Activated B cell treated with CpG ODN at 0.5 μM for 24 hours (primary cell): ENCODE results near the gene FAM177B. TPM values are rescaled to one million over a fixed set of nuclear protein-coding genes. Genes with fewer than 3 reads are reported as not detected.

Experiments
- ATAC-seq: fragments of 200-7000 bp; cut with Tn5 transposase; one replicate; pipeline ENCODE4 v1.10.0; 2021; ENCODE audit warnings: low read depth, mild to moderate bottlenecking, moderate library complexity
- CTCF ChIA-PET: fragments of 350-600 bp; sonication (Branson Sonifier 250); formaldehyde crosslinking; loops from one replicate; lab custom pipeline; 2021; ENCODE audit warnings: antibody characterized with exemption; lab: Charles Lee
- POLR2A ChIA-PET: fragments of 350-600 bp; sonication (Branson Sonifier 250); formaldehyde crosslinking; loops from one replicate; lab custom pipeline; 2021; ENCODE audit warnings: antibody characterized with exemption; lab: Charles Lee
- DNase-seq: peaks from one replicate; pipeline ENCODE4 v3.0.0; 2022
- H3K27ac Mint-ChIP-seq: one replicate; pipeline ENCODE4 v1.8.0; 2020; ENCODE audit warnings: mixed read lengths
- H3K27me3 Mint-ChIP-seq: one replicate; pipeline ENCODE4 v1.8.0; 2021; ENCODE audit warnings: mixed read lengths
- H3K36me3 Mint-ChIP-seq: one replicate; pipeline ENCODE4 v1.8.0; 2021; ENCODE audit warnings: low read depth, mixed read lengths
- H3K4me1 Mint-ChIP-seq: one replicate; pipeline ENCODE4 v1.8.0; 2021; ENCODE audit warnings: mixed read lengths
- H3K4me3 Mint-ChIP-seq: one replicate; pipeline ENCODE4 v1.8.0; 2020; ENCODE audit warnings: mild to moderate bottlenecking, mixed read lengths
- H3K9me3 Mint-ChIP-seq: one replicate; pipeline ENCODE4 v1.8.0; 2020; ENCODE audit warnings: mixed read lengths
- CTCF ChIP-seq: fragments of 200-600 bp; IDR thresholded peaks from one replicate; pipeline ENCODE4 v1.8.0; 2022; ENCODE audit warnings: antibody characterized with exemption, mild to moderate bottlenecking
- intact Hi-C: fragments of 100-400 bp; cut with micrococcal nuclease; formaldehyde crosslinking; loops from one replicate; pipeline ENCODE4 v1.15.1; 2024
- total RNA-seq: library from RNA; stranded (reverse); gene quantifications from 2 replicates; pipeline ENCODE4 v1.2.3, GENCODE V29; 2022

Gene FAM177B
- total RNA-seq, 1 donor from 2014 or later, result 3.5 TPM

- DNase-seq (no peak), ATAC-seq (no peak)
- CTCF ChIA-PET, result no interaction called here
- no peaks in the 10 kb centered on the region for H3K27me3 Mint-ChIP-seq
- H3K9me3 Mint-ChIP-seq, result peaks cover 8% of the 10 kb centered on the region
- no peak overlapping the region for H3K4me3 Mint-ChIP-seq
- TF ChIP-seq CTCF, result no peak
- H3K36me3 Mint-ChIP-seq, result peaks cover 13% of the 10 kb centered on the region
- intact Hi-C loops, result no loop called here
- H3K27ac Mint-ChIP-seq, result peak overlapping the region; percentile 59
- peaks cover 55% of the 10 kb centered on the region for H3K4me1 Mint-ChIP-seq
- POLR2A ChIA-PET, result no interaction called here
Measured at GRCh38 chr1:222769181-222769580, 32.2 kb downstream of the FAM177B start.

- ATAC-seq (no peak), DNase-seq (no peak)
- no peak for TF ChIP-seq CTCF
- peak overlapping the region; percentile 0 for H3K4me3 Mint-ChIP-seq
- peak overlapping the region; percentile 41 for H3K27ac Mint-ChIP-seq
- peaks cover 62% of the 10 kb centered on the region for H3K4me1 Mint-ChIP-seq
- POLR2A ChIA-PET, result no interaction called here
- intact Hi-C loops, result no loop called here
- no peaks in the 10 kb centered on the region for H3K27me3 Mint-ChIP-seq
- CTCF ChIA-PET, result interaction anchor here (0.9 kb wide), 1 partner anchor 31 kb away, joined by 3 read pairs; no protein-coding TSS in a partner anchor
- H3K36me3 Mint-ChIP-seq, result peaks cover 13% of the 10 kb centered on the region
- H3K9me3 Mint-ChIP-seq, result peaks cover 15% of the 10 kb centered on the region
Measured at GRCh38 chr1:222769971-222770620, 33.1 kb downstream of the FAM177B start.

- CTCF ChIA-PET, result interaction anchor here (0.9 kb wide), 1 partner anchor 36 kb away, joined by 6 read pairs; the partner anchor contains the start of gene FAM177B
- no peak for TF ChIP-seq CTCF
- POLR2A ChIA-PET, result interaction anchor here (0.6 to 2.3 kb wide), 11 partner anchors 15 to 1339 kb away, joined by 3 to 19 read pairs (median 4); partner anchors contain the start of genes AIDA and BROX
- DNase-seq (peak; percentile 33), ATAC-seq (peak; percentile 66)
- peaks cover 14% of the 10 kb centered on the region for H3K9me3 Mint-ChIP-seq
- peak overlapping the region; percentile 89 for H3K27ac Mint-ChIP-seq
- peaks cover 49% of the 10 kb centered on the region for H3K4me1 Mint-ChIP-seq
- peak overlapping the region; percentile 57 for H3K4me3 Mint-ChIP-seq
- peaks cover 11% of the 10 kb centered on the region for H3K36me3 Mint-ChIP-seq
- intact Hi-C loops, result loop anchor here (1.0 to 2.0 kb wide), 6 partner anchors 23 to 60 kb away; no protein-coding TSS in a partner anchor
- H3K27me3 Mint-ChIP-seq, result no peaks in the 10 kb centered on the region
Measured at GRCh38 chr1:222772996-222773379, 36.0 kb downstream of the FAM177B start.

GRCh38 chr1:222777463-222777862 is 40.5 kb downstream of the FAM177B start:
- Mint-ChIP-seq H3K9me3 (peaks cover 6% of the 10 kb centered on the region), H3K36me3 (no peaks in the 10 kb centered on the region), H3K4me1 (peaks cover 20% of the 10 kb centered on the region), H3K27me3 (no peaks in the 10 kb centered on the region), H3K4me3 (no peak overlapping the region), H3K27ac (no peak overlapping the region)
- DNase-seq (no peak), ATAC-seq (no peak)
- TF ChIP-seq CTCF, result no peak
- POLR2A ChIA-PET, result interaction anchor here (0.7 kb wide), 1 partner anchor 40 kb away, joined by 3 read pairs; no protein-coding TSS in a partner anchor
- CTCF ChIA-PET, result interaction anchor here (0.9 kb wide), 1 partner anchor 322 kb away, joined by 3 read pairs; no protein-coding TSS in a partner anchor
- intact Hi-C loops, result no loop called here

GRCh38 chr1:222777977-222778376 is 41.0 kb downstream of the FAM177B start:
- ChIA-PET CTCF (no interaction called here), POLR2A (no interaction called here)
- no peaks in the 10 kb centered on the region for H3K27me3 Mint-ChIP-seq
- no peaks in the 10 kb centered on the region for H3K36me3 Mint-ChIP-seq
- intact Hi-C loops, result no loop called here
- H3K27ac Mint-ChIP-seq, result no peak overlapping the region
- peaks cover 15% of the 10 kb centered on the region for H3K4me1 Mint-ChIP-seq
- no peak for TF ChIP-seq CTCF
- DNase-seq (no peak), ATAC-seq (no peak)
- H3K9me3 Mint-ChIP-seq, result peaks cover 6% of the 10 kb centered on the region
- H3K4me3 Mint-ChIP-seq, result no peak overlapping the region
